Cardiac atrium fibroblast (primary cell): ENCODE measurements around the gene FLT1. TPM values are rescaled to one million over a fixed set of nuclear protein-coding genes. Genes with fewer than 3 reads are reported as not detected.

Source experiments
- total RNA-seq: library from RNA; depleted of rRNA; stranded (reverse); fragments of >200 nt; gene quantifications from 2 replicates; pipeline ENCODE4 v1.2.3, GENCODE V29; 2015

The FLT1 gene, protein sequence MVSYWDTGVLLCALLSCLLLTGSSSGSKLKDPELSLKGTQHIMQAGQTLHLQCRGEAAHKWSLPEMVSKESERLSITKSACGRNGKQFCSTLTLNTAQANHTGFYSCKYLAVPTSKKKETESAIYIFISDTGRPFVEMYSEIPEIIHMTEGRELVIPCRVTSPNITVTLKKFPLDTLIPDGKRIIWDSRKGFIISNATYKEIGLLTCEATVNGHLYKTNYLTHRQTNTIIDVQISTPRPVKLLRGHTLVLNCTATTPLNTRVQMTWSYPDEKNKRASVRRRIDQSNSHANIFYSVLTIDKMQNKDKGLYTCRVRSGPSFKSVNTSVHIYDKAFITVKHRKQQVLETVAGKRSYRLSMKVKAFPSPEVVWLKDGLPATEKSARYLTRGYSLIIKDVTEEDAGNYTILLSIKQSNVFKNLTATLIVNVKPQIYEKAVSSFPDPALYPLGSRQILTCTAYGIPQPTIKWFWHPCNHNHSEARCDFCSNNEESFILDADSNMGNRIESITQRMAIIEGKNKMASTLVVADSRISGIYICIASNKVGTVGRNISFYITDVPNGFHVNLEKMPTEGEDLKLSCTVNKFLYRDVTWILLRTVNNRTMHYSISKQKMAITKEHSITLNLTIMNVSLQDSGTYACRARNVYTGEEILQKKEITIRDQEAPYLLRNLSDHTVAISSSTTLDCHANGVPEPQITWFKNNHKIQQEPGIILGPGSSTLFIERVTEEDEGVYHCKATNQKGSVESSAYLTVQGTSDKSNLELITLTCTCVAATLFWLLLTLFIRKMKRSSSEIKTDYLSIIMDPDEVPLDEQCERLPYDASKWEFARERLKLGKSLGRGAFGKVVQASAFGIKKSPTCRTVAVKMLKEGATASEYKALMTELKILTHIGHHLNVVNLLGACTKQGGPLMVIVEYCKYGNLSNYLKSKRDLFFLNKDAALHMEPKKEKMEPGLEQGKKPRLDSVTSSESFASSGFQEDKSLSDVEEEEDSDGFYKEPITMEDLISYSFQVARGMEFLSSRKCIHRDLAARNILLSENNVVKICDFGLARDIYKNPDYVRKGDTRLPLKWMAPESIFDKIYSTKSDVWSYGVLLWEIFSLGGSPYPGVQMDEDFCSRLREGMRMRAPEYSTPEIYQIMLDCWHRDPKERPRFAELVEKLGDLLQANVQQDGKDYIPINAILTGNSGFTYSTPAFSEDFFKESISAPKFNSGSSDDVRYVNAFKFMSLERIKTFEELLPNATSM (N-terminal part only)
- 3.6 and 5.7 TPM in 2 replicates for total RNA-seq

DNA sequence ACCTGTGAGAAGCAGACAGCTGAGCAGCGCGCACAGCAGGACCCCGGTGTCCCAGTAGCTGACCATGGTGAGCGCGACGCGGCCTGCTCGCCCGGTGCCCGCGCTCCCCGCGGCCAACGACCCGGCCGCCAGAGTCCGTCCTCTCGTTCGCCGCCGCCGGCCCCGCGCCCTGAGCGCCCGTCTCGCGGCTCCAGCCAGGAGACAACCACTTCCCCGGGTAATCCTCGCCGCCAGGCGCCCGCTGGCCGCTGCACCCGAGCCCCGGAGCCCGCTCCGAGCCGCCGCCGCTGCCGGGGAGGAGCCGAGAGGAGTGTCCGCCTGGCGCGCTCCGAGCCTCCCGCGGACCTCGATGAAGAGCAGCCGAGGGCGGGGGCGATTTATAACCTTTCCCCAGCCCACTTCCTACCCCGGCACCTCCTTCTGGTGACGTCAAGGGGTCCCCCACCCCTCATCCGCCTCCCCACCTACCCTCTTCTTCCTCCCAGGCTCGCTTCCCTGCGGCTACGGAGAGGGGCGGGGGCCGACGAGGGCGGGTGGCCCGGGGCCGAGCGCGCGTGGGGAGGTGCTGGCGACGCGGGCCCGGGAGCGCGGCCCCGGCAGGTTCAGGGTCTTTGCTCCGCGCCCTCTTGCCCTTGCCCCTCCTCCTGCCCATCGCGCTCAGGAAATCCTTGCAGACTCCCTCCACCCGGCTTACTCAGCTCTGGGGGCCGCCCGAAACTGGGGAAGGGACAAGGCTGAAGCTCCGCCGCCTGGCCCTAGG lies at the start of gene FLT1:
Gene FLT1, minus strand, starts transcription at position 351 of the 760 bp plus-strand sequence. Its CDS starts 285 bp downstream, at position 66.

Other genes with a start within 250 kb of the FLT1 start
- 124 and 131 TPM in 2 replicates for gene POMP, start 164.0 kb upstream of the FLT1 start, total RNA-seq
- 3.2 and 3.9 TPM in 2 replicates for gene SLC46A3, start 223.8 kb upstream of the FLT1 start, total RNA-seq